Measurements from ENCODE around the gene MBTPS1.

MBTPS1 gene

GRCh38 chr16:84036982-84037425 lies 79.7 kb downstream of the MBTPS1 start:
- no peak for DNase-seq (ENCODE audit: low read depth, low spot score)

GRCh38 chr16:84036131-84036530 lies 80.6 kb downstream of the MBTPS1 start:
- no peak for DNase-seq (ENCODE audit: low read depth, low spot score)

DNA sequence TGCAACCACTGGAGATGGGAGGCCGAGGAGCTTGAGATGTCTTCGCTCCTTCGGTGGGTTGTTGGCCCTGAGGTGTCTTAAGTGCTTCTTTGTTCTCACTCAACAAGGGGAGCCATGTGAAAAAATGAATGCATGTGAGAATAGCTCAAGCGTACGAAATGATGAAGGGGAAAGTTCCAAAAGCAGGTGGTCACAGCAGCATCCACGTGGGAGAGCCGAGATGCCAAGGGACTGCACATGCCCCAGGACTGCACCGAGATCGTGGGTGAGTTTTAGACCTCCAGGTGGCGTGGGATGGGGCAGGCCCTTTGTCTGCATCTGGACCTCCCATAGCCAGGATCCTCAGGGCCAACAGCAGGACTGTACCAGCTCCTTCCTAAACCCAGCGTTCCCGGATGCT lies 82.2 kb downstream of the MBTPS1 start:
- no peak for DNase-seq (ENCODE audit: low read depth, low spot score)

DNA sequence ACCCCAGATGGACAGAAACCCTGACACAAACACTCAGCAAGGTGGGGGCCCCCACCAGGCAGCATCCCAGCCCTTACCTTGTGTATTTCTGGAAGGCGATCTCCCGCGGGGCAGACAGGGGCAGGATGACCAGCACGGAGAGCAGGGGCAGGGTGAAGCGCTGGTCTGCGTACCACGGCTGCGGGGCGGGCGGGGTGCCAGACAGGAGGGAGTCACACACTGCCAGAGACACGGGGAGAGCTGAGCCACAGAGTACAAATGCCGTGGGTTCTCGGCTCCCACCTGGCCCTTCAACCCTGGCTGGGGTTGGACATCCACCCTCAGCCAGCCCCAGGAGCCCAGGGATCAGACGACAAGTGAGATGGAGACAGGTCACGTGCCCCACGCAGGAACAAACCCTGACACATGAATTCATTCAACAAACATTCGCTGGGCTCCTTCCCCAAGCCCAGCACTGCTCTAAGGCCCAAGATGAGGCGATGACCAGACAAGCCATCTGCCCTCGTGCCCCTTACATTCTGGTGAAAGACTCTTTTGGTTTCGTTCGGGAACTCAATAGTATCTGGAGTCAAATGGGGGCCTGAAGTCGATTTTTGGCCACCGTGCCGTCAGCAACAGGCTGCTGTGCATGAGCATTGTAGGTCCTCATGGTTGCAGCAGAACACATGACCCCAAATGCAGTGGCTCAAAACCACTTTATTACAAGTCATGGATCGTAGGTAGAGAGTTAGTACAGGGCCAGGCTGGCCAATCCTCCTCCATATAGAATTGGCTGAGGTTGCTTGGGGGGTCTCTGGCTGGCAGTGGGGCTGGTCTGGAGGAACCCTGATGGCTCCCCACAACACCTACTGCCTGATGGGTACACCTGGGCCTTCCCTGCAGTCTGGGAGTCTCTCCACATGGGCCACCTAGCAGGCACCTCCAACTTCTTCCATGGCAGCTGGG lies 83.2 kb downstream of the MBTPS1 start:
- DNase-seq (ENCODE audit: low read depth, low spot score) = no peak

GRCh38 chr16:84032458-84033178 lies 84.1 kb downstream of the MBTPS1 start:
- no peak for DNase-seq (ENCODE audit: low read depth, low spot score)

DNA sequence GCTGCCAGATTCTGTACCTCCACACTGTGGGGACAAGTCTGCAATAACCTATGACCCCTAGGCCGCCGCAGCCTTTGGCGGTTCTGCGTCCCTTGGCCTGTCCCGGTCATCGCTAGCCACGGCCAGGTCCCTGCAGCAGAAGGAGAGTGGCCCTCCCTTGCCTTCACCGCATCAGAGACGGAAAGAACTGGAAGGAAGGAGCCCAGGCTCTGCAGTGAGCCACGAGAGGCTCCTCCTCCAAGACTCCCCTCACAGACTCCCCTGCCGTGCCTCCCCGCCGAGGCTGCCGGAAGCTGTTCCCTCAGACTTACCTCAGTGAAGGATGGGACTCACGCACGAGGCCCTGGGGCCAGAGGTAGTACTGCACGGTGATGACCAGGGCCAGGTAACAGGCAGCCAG lies 85.2 kb downstream of the MBTPS1 start:
- no peak for DNase-seq (ENCODE audit: low read depth, low spot score)

- DNase-seq (ENCODE audit: low read depth, low spot score) = no peak
Measured at GRCh38 chr16:84029297-84030047, 87.3 kb downstream of the MBTPS1 start.

GRCh38 chr16:84027625-84028024 lies 89.1 kb downstream of the MBTPS1 start:
- no peak for DNase-seq (ENCODE audit: low read depth, low spot score)

- no peak for DNase-seq (ENCODE audit: low read depth, low spot score)
Measured at GRCh38 chr16:84026606-84027005, 90.1 kb downstream of the MBTPS1 start.

GRCh38 chr16:84024854-84025253 lies 91.9 kb downstream of the MBTPS1 start:
- no peak for DNase-seq (ENCODE audit: low read depth, low spot score)

GRCh38 chr16:84022644-84023043 lies 94.1 kb downstream of the MBTPS1 start:
- no peak for DNase-seq (ENCODE audit: low read depth, low spot score)

- DNase-seq (ENCODE audit: low read depth, low spot score) = no peak
Measured at GRCh38 chr16:84021488-84021887, 95.3 kb downstream of the MBTPS1 start.

DNA sequence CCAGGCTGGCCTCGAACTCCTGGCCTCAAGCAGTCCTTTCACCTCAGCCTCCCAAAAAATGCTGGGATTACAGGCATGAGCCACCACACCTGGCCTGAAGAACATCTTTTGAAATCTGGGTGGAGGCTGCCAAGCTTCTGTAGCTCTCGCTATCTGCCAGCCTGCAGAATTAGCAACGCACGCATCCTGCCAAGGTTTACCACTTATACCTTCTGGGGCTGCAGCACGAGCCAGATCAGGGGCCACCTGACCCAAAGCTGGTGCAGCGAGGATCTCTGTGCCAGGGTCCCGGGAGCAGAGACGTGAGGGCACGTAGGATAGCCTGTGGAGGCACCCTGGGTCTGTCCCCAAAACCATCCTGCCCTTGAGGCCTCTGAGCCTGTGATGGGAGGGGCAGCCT lies 96.4 kb downstream of the MBTPS1 start:
- no peak for DNase-seq (ENCODE audit: low read depth, low spot score)

DNA sequence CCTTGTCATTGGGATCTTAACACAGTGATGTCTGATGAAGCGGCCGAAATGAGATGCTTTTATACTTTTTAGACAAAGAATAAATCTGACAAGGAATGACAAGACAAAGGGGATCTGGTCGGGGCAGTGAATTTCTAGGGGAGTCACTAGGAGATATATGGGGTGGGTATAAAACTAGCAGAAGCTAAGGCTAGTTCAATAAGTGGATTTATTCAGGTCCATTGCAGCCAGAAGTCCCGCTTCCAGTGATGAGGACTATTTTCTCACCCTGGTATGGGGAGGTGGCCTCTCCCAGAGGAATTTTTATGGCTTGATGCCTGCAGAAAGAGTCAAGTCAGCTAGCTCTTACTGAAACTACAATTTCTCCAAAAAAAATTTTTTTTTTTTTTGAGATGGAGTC lies 98.0 kb downstream of the MBTPS1 start:
- no peak for DNase-seq (ENCODE audit: low read depth, low spot score)

- no peak for DNase-seq (ENCODE audit: low read depth, low spot score)
Measured at GRCh38 chr16:84016477-84016876, 100.3 kb downstream of the MBTPS1 start.

DNA sequence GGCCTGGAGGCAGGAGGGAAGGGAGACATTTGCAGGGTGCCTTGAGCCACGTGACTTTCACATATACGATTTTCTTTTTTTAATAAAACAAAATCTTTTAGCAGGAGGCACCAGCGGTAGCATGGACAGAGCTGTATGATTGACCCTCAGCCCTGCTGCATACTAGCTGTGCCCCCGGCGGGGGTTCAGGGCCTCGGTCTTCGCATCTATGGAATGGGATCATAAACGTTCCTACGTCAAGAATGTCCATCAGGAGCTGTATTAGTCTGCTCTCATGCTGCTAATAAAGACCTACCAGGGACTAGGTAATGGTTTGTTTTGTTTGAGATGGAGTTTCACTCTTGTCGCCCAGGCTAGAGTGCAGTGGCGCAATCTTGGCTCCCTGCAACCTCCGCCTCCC lies 101.3 kb downstream of the MBTPS1 start:
- no peak for DNase-seq (ENCODE audit: low read depth, low spot score)

DNA sequence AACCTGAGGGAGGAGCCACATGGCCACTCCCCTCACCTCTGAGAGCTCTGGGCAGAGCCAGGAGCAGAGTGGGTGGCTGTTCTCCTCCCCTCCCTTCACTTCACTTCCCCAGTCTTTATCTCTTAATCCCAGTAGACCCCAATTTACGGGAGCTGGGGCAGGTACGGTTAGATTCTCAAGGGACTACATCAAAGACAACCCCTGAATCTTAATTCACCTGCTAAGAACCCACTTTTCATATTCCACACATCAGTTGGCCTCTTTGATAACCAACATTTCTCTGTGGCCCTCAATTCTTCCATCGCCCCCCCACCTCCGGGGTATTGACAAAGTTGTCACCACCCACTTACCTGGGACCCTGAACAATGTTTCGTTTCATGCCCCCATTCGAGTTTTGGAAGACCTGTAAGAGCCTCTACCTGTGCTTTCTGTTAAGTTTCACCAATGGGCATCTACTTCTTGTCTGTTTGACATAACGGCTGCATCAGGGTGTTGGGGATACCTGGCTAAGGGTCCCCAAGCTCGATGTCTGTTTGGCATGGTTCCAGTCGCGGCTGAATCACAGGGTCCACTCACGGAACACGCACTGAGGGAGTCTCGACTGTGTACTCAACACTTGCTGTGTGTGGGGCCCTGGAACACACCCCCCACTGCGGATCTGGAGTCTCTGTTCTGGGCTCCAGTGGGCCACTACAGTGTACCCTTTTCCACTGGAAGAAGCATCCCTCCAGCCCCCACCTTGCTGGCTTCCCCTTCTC lies 102.0 kb downstream of the MBTPS1 start:
- DNase-seq (ENCODE audit: low read depth, low spot score) = no peak

DNA sequence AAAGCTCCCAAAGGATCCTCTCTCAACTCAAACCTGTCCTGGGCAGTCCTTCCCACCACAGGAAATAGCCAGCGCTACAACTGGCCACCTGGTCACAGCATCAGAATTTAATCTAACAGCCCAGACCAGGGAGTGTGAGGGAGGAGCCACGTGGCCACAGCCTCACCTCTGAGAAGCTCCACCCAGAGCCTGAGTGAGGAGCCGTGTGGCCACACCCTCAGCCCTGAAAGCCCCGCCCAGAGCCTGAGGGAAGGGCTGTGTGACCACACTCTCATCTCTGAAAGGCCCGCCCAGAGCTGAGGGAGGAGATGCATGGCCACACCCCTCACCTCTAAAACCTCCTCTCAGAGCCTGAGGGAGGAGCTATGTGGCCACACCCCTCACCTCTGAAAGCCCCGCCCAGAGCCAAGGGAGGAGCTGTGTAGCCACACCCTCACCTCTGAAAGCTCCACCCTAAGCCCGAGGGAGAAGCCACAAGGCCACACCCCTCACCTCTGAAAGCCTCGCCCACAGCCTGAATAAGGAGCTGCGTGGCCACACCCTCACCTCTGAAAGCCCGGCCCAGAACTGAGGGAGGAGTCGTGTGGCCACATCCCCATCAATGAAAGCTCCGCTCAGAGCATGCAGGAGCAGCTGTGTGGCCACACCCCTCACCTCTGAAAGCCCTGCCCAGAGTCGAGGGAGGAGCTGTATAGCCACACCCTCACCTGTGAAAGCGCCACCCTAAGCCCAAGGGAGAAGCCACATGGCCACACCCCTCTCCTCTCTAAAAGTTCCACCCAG lies 102.8 kb downstream of the MBTPS1 start:
- peak; percentile 13 for DNase-seq (ENCODE audit: low read depth, low spot score)

DNA sequence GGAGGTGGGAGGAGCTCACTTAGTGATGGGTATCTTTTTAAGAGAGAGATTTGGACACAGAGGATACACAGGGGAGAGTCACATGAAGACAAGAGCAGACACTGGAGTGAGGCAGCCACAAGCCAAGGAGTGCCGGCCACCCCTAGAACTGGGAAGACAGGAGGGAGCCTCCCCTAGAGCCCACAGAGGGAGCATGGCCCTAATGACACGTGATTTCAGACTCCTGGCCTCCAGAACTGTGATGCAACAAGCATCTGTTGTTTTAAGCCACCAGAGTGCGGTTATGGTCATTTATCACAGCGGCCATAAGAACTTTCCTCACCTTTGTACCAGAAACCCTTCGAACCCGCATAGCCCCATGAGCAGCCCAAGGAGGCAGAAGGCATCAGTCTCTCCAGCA lies 107.5 kb downstream of the MBTPS1 start:
- no peak for DNase-seq (ENCODE audit: low read depth, low spot score)

GRCh38 chr16:84007965-84008364 lies 108.8 kb downstream of the MBTPS1 start:
- no peak for DNase-seq (ENCODE audit: low read depth, low spot score)

DNA sequence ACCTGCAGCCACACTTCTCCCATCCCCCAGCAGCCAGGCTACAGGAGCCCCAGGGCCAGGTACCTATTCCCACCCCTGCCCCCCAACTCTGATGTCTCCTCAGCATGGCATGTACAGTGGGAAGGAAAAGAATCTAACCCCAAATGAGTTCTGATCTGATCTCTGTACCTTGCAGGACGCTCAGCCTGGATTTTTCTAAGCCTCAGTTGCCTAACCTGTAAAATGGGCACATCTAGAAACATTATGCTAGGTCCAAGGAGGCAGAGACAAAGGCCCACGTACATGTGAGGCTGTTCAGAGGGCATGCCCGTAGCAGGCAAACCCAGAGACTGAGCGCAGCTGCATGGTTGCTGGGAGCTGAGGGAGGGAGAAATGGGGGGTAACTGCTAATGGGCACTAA lies 109.2 kb downstream of the MBTPS1 start:
- no peak for DNase-seq (ENCODE audit: low read depth, low spot score)
